H1 (cell line): Measurements from ENCODE around the gene ZNF366. TPM values are rescaled to one million over a fixed set of nuclear protein-coding genes. Genes with fewer than 3 reads are reported as not detected.

Source experiments
- CTCF ChIA-PET: fragments of 300-600 bp; sonication (Branson Sonifier 250); formaldehyde crosslinking; loops from one replicate; lab custom pipeline; 2021; ENCODE audit not compliant: partially characterized antibody; lab: Charles Lee
- POLR2A ChIA-PET: fragments of 300-600 bp; sonication (Branson Sonifier 250); formaldehyde crosslinking; loops from one replicate; lab custom pipeline; 2021; ENCODE audit warnings: inconsistent platforms; ENCODE audit not compliant: partially characterized antibody; lab: Charles Lee
- DNase-seq, 2 experiments: peaks; one replicate each; pipeline versions ENCODE4 v3.0.0 to v3.0.0-alpha.2; 2010 to 2022; ENCODE audit warnings: low spot score in 2 of 2, low read depth in 1 of 2, mixed read lengths in 1 of 2
- FAIRE-seq: peaks from 2 replicates; lab custom pipeline; 2011; peaks lifted over from hg19 to GRCh38; lab: Jason Lieb, UNC
- H2AFZ ChIP-seq: 2 replicates; pipeline ENCODE4 v1.8.1; 2012; ENCODE audit warnings: low read length, inconsistent platforms
- H2AK5ac ChIP-seq: 2 replicates; pipeline ENCODE4 v1.6.1; 2013; ENCODE audit warnings: low read depth, low read length
- H2BK120ac ChIP-seq: replicated peaks from 2 replicates; pipeline ENCODE3; 2013; ENCODE audit warnings: low read depth, low read length, inconsistent platforms
- H2BK12ac ChIP-seq: 2 replicates; pipeline ENCODE4 v1.6.1; 2013; ENCODE audit warnings: low read depth, low read length
- H2BK15ac ChIP-seq: 2 replicates; pipeline ENCODE4 v1.6.1; 2013; ENCODE audit warnings: low read length
- H2BK20ac ChIP-seq: 2 replicates; pipeline ENCODE4 v1.6.1; 2013; ENCODE audit warnings: low read length
- H2BK5ac ChIP-seq: 2 replicates; pipeline ENCODE4 v1.6.1; 2013; ENCODE audit warnings: low read depth, low read length
- H3K14ac ChIP-seq: 2 replicates; pipeline ENCODE4 v1.6.1; 2013; ENCODE audit warnings: inconsistent platforms; ENCODE audit not compliant: insufficient read length
- H3K18ac ChIP-seq: 2 replicates; pipeline ENCODE4 v1.6.1; 2013; ENCODE audit warnings: low read length; ENCODE audit errors: extremely low read depth
- H3K23ac ChIP-seq: 2 replicates; pipeline ENCODE4 v1.6.1; 2013; ENCODE audit warnings: inconsistent platforms; ENCODE audit not compliant: insufficient read length
- H3K23me2 ChIP-seq: 2 replicates; pipeline ENCODE4 v1.6.1; 2013; ENCODE audit warnings: low read depth, low read length
- H3K27ac ChIP-seq: 2 replicates; pipeline ENCODE4 v1.6.1; 2011; ENCODE audit warnings: low read depth, low read length, inconsistent platforms
- H3K27me3 ChIP-seq, 4 experiments: replicated peaks in 1 of 4; 1 replicate in 1 of 4; 2 replicates in 3 of 4; pipeline versions ENCODE4 v1.6.1 to v1.8.1; 2011 to 2013; ENCODE audit warnings: low read length in 3 of 4, mild to moderate bottlenecking in 3 of 4, inconsistent platforms in 2 of 4, mixed read lengths in 2 of 4, moderate library complexity in 1 of 4; ENCODE audit not compliant: control insufficient read depth in 3 of 4, insufficient read depth in 3 of 4; ENCODE audit errors: extremely low read depth in 1 of 4
- H3K36me3 ChIP-seq, 4 experiments: 2 replicates each; pipeline versions ENCODE4 v1.6.1 to v1.8.1; 2011 to 2013; ENCODE audit warnings: mild to moderate bottlenecking in 4 of 4, low read length in 3 of 4, moderate library complexity in 2 of 4, control low read depth in 1 of 4, inconsistent platforms in 1 of 4; ENCODE audit not compliant: insufficient read depth in 4 of 4, control insufficient read depth in 2 of 4
- H3K4ac ChIP-seq: replicated peaks from 2 replicates; pipeline ENCODE3; 2013; ENCODE audit warnings: low read length, low read depth, mixed read lengths, inconsistent platforms; ENCODE audit not compliant: insufficient read length
- H3K4me1 ChIP-seq, 4 experiments: replicated peaks in 1 of 4; 1 replicate in 1 of 4; 2 replicates in 3 of 4; pipeline versions ENCODE4 v1.6.1 to v1.8.1; 2011 to 2013; ENCODE audit warnings: low read length in 3 of 4, inconsistent platforms in 2 of 4, mixed read lengths in 1 of 4; ENCODE audit not compliant: insufficient read depth in 4 of 4, control insufficient read depth in 3 of 4
- H3K4me2 ChIP-seq, 2 experiments: 2 replicates each; pipeline versions ENCODE4 v1.6.1 to v1.8.1; 2011 to 2013; ENCODE audit warnings: low read depth in 2 of 2, low read length in 2 of 2, control low read depth in 1 of 2, inconsistent platforms in 1 of 2, mild to moderate bottlenecking in 1 of 2; ENCODE audit not compliant: insufficient read depth in 1 of 2
- H3K4me3 ChIP-seq, 4 experiments: fragments of 200-600, 300-600 bp in 1 of 4; sonication (generic), shearing (Covaris generic), sonication (Bioruptor Twin) in 1 of 4; 2 replicates each; pipeline versions ENCODE4 v1.5.1 to v1.8.1; 2011 to 2016; ENCODE audit warnings: low read length in 4 of 4, low read depth in 3 of 4, control low read depth in 2 of 4, inconsistent platforms in 2 of 4, mild to moderate bottlenecking in 2 of 4, mixed read lengths in 1 of 4, moderate library complexity in 1 of 4; ENCODE audit not compliant: insufficient read depth in 2 of 4; ENCODE audit errors: extremely low read depth in 1 of 4
- H3K56ac ChIP-seq: replicated peaks from 2 replicates; pipeline ENCODE3; 2013; ENCODE audit warnings: low read depth, mild to moderate bottlenecking, mixed read lengths, low read length, inconsistent platforms; ENCODE audit not compliant: insufficient read length
- H3K79me1 ChIP-seq: 2 replicates; pipeline ENCODE4 v1.6.1; 2013; ENCODE audit warnings: low read depth, low read length, control low read depth
- H3K79me2 ChIP-seq, 2 experiments: 2 replicates each; pipeline versions ENCODE4 v1.6.1 to v1.8.1; 2012 to 2013; ENCODE audit warnings: low read length in 2 of 2, mild to moderate bottlenecking in 2 of 2, inconsistent platforms in 1 of 2; ENCODE audit not compliant: insufficient read depth in 2 of 2, control insufficient read depth in 1 of 2
- H3K9ac ChIP-seq, 4 experiments: replicated peaks in 1 of 4; 1 replicate in 1 of 4; 2 replicates in 3 of 4; pipeline versions ENCODE4 v1.6.1 to v1.8.1; 2011 to 2013; ENCODE audit warnings: low read depth in 3 of 4, low read length in 3 of 4, control low read depth in 2 of 4, mild to moderate bottlenecking in 2 of 4, moderate library complexity in 2 of 4, inconsistent platforms in 1 of 4; ENCODE audit errors: extremely low read depth in 1 of 4
- H3K9me3 ChIP-seq, 2 experiments: 2 replicates each; pipeline versions ENCODE4 v1.6.1 to v1.8.1; 2012 to 2013; ENCODE audit warnings: mild to moderate bottlenecking in 2 of 2, moderate library complexity in 2 of 2, control low read depth in 1 of 2, inconsistent platforms in 1 of 2, low read depth in 1 of 2, low read length in 1 of 2, mixed read lengths in 1 of 2; ENCODE audit not compliant: insufficient read depth in 2 of 2
- H4K20me1 ChIP-seq, 2 experiments: replicated peaks in 1 of 2; 2 replicates each; pipeline versions ENCODE3 to v1.8.1; 2011 to 2013; ENCODE audit warnings: inconsistent platforms in 2 of 2, low read length in 2 of 2, mild to moderate bottlenecking in 1 of 2; ENCODE audit not compliant: insufficient read depth in 2 of 2, control insufficient read depth in 1 of 2
- H4K5ac ChIP-seq: 2 replicates; pipeline ENCODE4 v1.6.1; 2013; ENCODE audit warnings: low read length, low read depth, mixed read lengths, inconsistent platforms; ENCODE audit not compliant: insufficient read length
- H4K8ac ChIP-seq: 2 replicates; pipeline ENCODE4 v1.8.0; 2013; ENCODE audit warnings: mild to moderate bottlenecking, moderate library complexity, low read length, inconsistent platforms; ENCODE audit not compliant: insufficient read depth; ENCODE audit errors: extremely low read depth
- H4K91ac ChIP-seq: replicated peaks from 2 replicates; pipeline ENCODE3; 2013; ENCODE audit warnings: low read length, mixed read lengths, inconsistent platforms; ENCODE audit not compliant: insufficient read length
- EP300 ChIP-seq, 2 experiments: IDR thresholded peaks; 1 replicate in 1 of 2; 2 replicates in 1 of 2; pipeline ENCODE4 v1.6.1; 2011 to 2012; ENCODE audit warnings: low read depth in 2 of 2, low read length in 2 of 2, mild to moderate bottlenecking in 2 of 2, borderline replicate concordance in 1 of 2, inconsistent platforms in 1 of 2, moderate library complexity in 1 of 2
- polyA plus RNA-seq, 7 experiments: library from polyadenylated mRNA; depleted of rRNA in 3 of 7; stranded (reverse) in 5 of 7; unstranded in 2 of 7; fragments of >200 nt in 5 of 7; fragments of 200-250 nt in 2 of 7; gene quantifications; 1 replicate in 5 of 7; 2 replicates in 1 of 7; 4 replicates in 1 of 7; pipeline versions ENCODE4 v1.2.1 to v1.2.3, GENCODE V29; 2011 to 2013; ENCODE audit warnings: missing spikeins in 2 of 7, mixed read lengths in 2 of 7
- total RNA-seq: library from RNA; stranded (reverse); fragmentation: NEBNext Ultra II Directional; extraction: Animal tissue kit (Norgen Biotek cat#: 25700); gene quantifications from 2 replicates; pipeline ENCODE4 v1.2.1, GENCODE V29; 2021

ZNF366 gene
- total and polyA plus RNA-seq, 2 of the 8 experiments (the other 6 are each of a cell fraction or from before 2014, with no cell fraction given) = not detected

- H2BK5ac ChIP-seq = no peak overlapping the region; the same call in 1 of the 2 replicates
- no peak overlapping the region; a peak in 1 of 4 replicates for H3K4me2 ChIP-seq
- H3K36me3 ChIP-seq = no peaks in the 10 kb centered on the region
- no peak overlapping the region for H3K18ac ChIP-seq
- peaks cover 0 to 10% (median 6%) of the 10 kb centered on the region in 4 experiments; a peak in 2 of 7 replicates for H3K4me1 ChIP-seq
- no peak overlapping the region for H3K14ac ChIP-seq
- no peak overlapping the region for H2BK120ac ChIP-seq
- no peak overlapping the region for H3K56ac ChIP-seq
- POLR2A ChIA-PET = no interaction called here
- CTCF ChIA-PET = interaction anchor here (1.9 kb wide), 1 partner anchor 27 kb away, joined by 4 read pairs; no protein-coding TSS in a partner anchor
- H2AK5ac ChIP-seq = no peak overlapping the region
- DNase-seq (no peak), FAIRE-seq (no peak)
- H4K8ac ChIP-seq = no peak overlapping the region
- H4K20me1 ChIP-seq = no peaks in the 10 kb centered on the region
- no peak overlapping the region for H3K9ac ChIP-seq
- no peaks in the 10 kb centered on the region for H3K23me2 ChIP-seq
- no peak overlapping the region for H3K4ac ChIP-seq
- H3K9me3 ChIP-seq = no peaks in the 10 kb centered on the region
- no peak overlapping the region for H3K27ac ChIP-seq
- H3K23ac ChIP-seq = no peak overlapping the region
- H3K79me1 ChIP-seq = 0 out of 2 replicates have a peak, but pooled peaks cover 3% of the 10 kb centered on the region
- 0 out of 2 replicates have a peak overlapping the region, but pooled peaks have one; percentile 13 for H2BK20ac ChIP-seq
- no peak overlapping the region for H3K4me3 ChIP-seq
- no peak for TF ChIP-seq EP300 (IDR thresholded peaks at IDR 0.05; ENCODE audit: borderline replicate concordance in 1 of 2, low read depth in 2 of 2, low read length in 2 of 2)
- H2BK12ac ChIP-seq = peak overlapping the region; percentile 12; the same call in 1 of the 2 replicates
- H2BK15ac ChIP-seq = no peak overlapping the region
- peak overlapping the region; percentile 46 for H4K91ac ChIP-seq
- H3K27me3 ChIP-seq = no peaks in the 10 kb centered on the region
- H4K5ac ChIP-seq = no peak overlapping the region
- H3K79me2 ChIP-seq = no peaks in the 10 kb centered on the region
- H2AFZ ChIP-seq = peak overlapping the region; percentile 64
Measured at GRCh38 chr5:72486371-72486770, 20.8 kb downstream of the ZNF366 start.
